ENCODE results near the gene UBAC1.
A peak's percentile ranks its signal among the peaks of the same experiment; 100 is the strongest.

The UBAC1 gene

DNA sequence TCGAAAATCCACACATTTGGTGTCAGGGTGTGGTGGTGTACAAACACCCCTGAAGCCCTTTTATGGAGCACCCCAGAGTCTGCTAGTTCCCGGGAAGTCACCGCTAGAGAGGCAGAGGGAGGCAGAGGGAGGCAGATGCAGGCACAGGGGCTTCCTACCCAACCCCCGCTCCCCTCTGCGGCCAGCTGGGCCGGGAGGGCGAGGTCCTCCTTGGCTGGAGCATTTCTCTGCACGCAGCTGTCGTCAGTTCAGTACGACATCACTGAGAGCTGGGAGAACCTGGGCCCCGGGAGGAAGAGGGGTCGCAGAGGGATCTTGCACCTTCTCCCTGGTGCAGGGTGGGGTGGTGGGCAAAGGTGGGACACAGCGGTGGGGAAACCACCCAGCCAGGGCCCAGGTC is 15.8 kb upstream of the UBAC1 start:
- no peaks in the 10 kb centered on the region for H3K79me1 ChIP-seq (replicated peaks; ENCODE audit: low read length, poor library complexity, severe bottlenecking)
- peak overlapping the region; percentile 83 to 88 for H3K18ac ChIP-seq (ENCODE audit: low read depth in 1 of 2, low read length in 2 of 2)
- peak overlapping the region; percentile 85 for H4K91ac ChIP-seq (ENCODE audit: low read length)
- peak overlapping the region; percentile 29 for H4K8ac ChIP-seq (ENCODE audit: low read length)
- H3K4me2 ChIP-seq (ENCODE audit: low read length, poor library complexity, severe bottlenecking), result no peak overlapping the region
- H3K23ac ChIP-seq (ENCODE audit: low read length in 2 of 2), result no peak overlapping the region
- no peak overlapping the region for H2AK5ac ChIP-seq (ENCODE audit: low read length, severe bottlenecking)
- H3K9me3 ChIP-seq (ENCODE audit: control insufficient read depth, low read length), result no peaks in the 10 kb centered on the region
- H3K9ac ChIP-seq (ENCODE audit: low read length), result no peak overlapping the region
- H3K4me1 ChIP-seq (ENCODE audit: control insufficient read depth, insufficient read depth, low read depth, low read length), result peaks cover 5% of the 10 kb centered on the region
- peak; percentile 71 for DNase-seq
- H3K4me3 ChIP-seq (ENCODE audit: insufficient read depth in 1 of 2, low read depth in 1 of 2, low read length in 2 of 2), result no peak overlapping the region
- WGBS, result 29% methylated on average over 13 of the region's 13 CpGs
- no peak overlapping the region for H2BK5ac ChIP-seq (ENCODE audit: low read depth, low read length, poor library complexity, severe bottlenecking)
- H2BK12ac ChIP-seq (ENCODE audit: low read length in 2 of 2), result peak overlapping the region; percentile 46 to 98
- peaks cover 34 to 57% of the 10 kb centered on the region in 2 experiments for H3K27me3 ChIP-seq (ENCODE audit: control insufficient read depth in 1 of 2, insufficient read depth in 1 of 2, low read length in 2 of 2)
- H2BK15ac ChIP-seq (ENCODE audit: low read depth, poor library complexity, severe bottlenecking), result peak overlapping the region; percentile 96
- H3K36me3 ChIP-seq (ENCODE audit: control insufficient read depth in 1 of 2, insufficient read depth in 2 of 2, low read depth in 1 of 2, low read length in 2 of 2), result no peaks in the 10 kb centered on the region
- H2AFZ ChIP-seq (ENCODE audit: low read depth, low read length), result no peak overlapping the region
- no peak overlapping the region for H3K14ac ChIP-seq (ENCODE audit: low read length in 2 of 2)
- no peak overlapping the region for H3K27ac ChIP-seq (ENCODE audit: low read length, poor library complexity, severe bottlenecking)
- peak overlapping the region; percentile 65 to 87 for H3K4ac ChIP-seq (ENCODE audit: low read depth in 1 of 2, low read length in 2 of 2)
- H2BK120ac ChIP-seq (ENCODE audit: low read depth, low read length), result peak overlapping the region; percentile 89

DNA sequence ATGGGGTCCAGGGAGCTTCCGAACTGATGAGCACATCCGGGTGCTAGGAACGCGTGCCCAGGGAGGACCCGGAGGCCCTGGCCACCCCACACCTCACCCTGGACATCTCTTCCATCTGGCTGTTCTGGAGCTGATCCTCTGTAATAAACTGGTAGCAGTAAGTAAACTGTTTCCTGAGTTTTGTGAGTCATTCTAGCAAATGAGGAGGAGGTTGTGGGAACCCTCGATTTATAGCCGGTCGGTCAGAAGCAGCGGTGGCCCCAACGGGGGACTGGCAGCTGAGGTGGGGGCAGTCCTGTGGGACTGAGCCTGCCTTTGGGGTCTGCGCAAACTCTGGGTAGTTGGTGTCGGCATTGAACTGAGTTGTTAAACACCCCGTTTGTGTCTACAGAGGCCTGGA is 15.4 kb upstream of the UBAC1 start:
- H3K4me1 ChIP-seq (ENCODE audit: control insufficient read depth, insufficient read depth, low read depth, low read length), result peaks cover 5% of the 10 kb centered on the region
- H3K14ac ChIP-seq (ENCODE audit: low read length in 2 of 2), result no peak overlapping the region
- no peak overlapping the region for H2BK5ac ChIP-seq (ENCODE audit: low read depth, low read length, poor library complexity, severe bottlenecking)
- H4K91ac ChIP-seq (ENCODE audit: low read length), result peak overlapping the region; percentile 85
- H3K27ac ChIP-seq (ENCODE audit: low read length, poor library complexity, severe bottlenecking), result no peak overlapping the region
- DNase-seq, result peak; percentile 80
- H3K27me3 ChIP-seq (ENCODE audit: control insufficient read depth in 1 of 2, insufficient read depth in 1 of 2, low read length in 2 of 2), result peaks cover 39 to 61% of the 10 kb centered on the region in 2 experiments
- no peaks in the 10 kb centered on the region for H3K79me1 ChIP-seq (replicated peaks; ENCODE audit: low read length, poor library complexity, severe bottlenecking)
- H3K9ac ChIP-seq (ENCODE audit: low read length), result no peak overlapping the region
- H3K4me3 ChIP-seq (ENCODE audit: insufficient read depth in 1 of 2, low read depth in 1 of 2, low read length in 2 of 2), result no peak overlapping the region
- no peak overlapping the region for H2AFZ ChIP-seq (ENCODE audit: low read depth, low read length)
- H3K9me3 ChIP-seq (ENCODE audit: control insufficient read depth, low read length), result no peaks in the 10 kb centered on the region
- H2AK5ac ChIP-seq (ENCODE audit: low read length, severe bottlenecking), result no peak overlapping the region
- H3K4me2 ChIP-seq (ENCODE audit: low read length, poor library complexity, severe bottlenecking), result no peak overlapping the region
- no peaks in the 10 kb centered on the region for H3K36me3 ChIP-seq (ENCODE audit: control insufficient read depth in 1 of 2, insufficient read depth in 2 of 2, low read depth in 1 of 2, low read length in 2 of 2)
- H3K18ac ChIP-seq (ENCODE audit: low read depth in 1 of 2, low read length in 2 of 2), result peak overlapping the region; percentile 76 to 88
- peak overlapping the region; percentile 20 to 65 for H3K4ac ChIP-seq (ENCODE audit: low read depth in 1 of 2, low read length in 2 of 2)
- H2BK15ac ChIP-seq (ENCODE audit: low read depth, poor library complexity, severe bottlenecking), result peak overlapping the region; percentile 49
- peak overlapping the region; percentile 89 for H2BK120ac ChIP-seq (ENCODE audit: low read depth, low read length)
- peak overlapping the region; percentile 57 to 61 for H2BK12ac ChIP-seq (ENCODE audit: low read length in 2 of 2)
- peak overlapping the region; percentile 29 for H4K8ac ChIP-seq (ENCODE audit: low read length)
- no peak overlapping the region for H3K23ac ChIP-seq (ENCODE audit: low read length in 2 of 2)
- 25% methylated on average over 13 of the region's 13 CpGs for WGBS

DNA sequence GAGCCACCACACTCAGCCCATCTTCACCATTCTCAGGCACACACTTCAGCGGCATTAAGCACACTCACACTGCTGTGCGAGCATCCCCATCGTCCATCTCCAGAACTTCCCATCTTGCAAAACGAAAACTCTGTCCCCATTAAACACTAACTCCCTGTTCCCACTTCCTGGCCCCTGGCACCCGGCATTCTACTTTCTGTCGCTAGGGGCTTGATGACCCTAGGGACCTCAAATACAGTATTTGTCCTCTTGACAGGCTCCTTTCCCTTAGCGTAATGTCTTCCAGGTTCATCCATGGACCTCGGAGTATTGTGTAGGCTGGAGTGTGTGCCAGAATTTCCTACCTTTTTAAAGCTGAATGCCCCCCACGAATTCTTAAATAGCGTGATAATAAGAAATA is 14.7 kb upstream of the UBAC1 start:
- Histone ChIP-seq H3K18ac (ENCODE audit: low read depth in 1 of 2, low read length in 2 of 2) (no peak overlapping the region), H2AK5ac (ENCODE audit: low read length, severe bottlenecking) (no peak overlapping the region), H3K27me3 (ENCODE audit: control insufficient read depth in 1 of 2, insufficient read depth in 1 of 2, low read length in 2 of 2) (peaks cover 44 to 61% of the 10 kb centered on the region in 2 experiments), H2BK12ac (ENCODE audit: low read length in 2 of 2) (no peak overlapping the region), H2BK15ac (ENCODE audit: low read depth, poor library complexity, severe bottlenecking) (no peak overlapping the region), H3K4me1 (ENCODE audit: control insufficient read depth, insufficient read depth, low read depth, low read length) (peaks cover 7% of the 10 kb centered on the region), H2BK5ac (ENCODE audit: low read depth, low read length, poor library complexity, severe bottlenecking) (no peak overlapping the region), H2AFZ (ENCODE audit: low read depth, low read length) (no peak overlapping the region), H2BK120ac (ENCODE audit: low read depth, low read length) (peak overlapping the region; percentile 64), H3K4me3 (ENCODE audit: insufficient read depth in 1 of 2, low read depth in 1 of 2, low read length in 2 of 2) (no peak overlapping the region), H3K23ac (ENCODE audit: low read length in 2 of 2) (no peak overlapping the region), H3K4ac (ENCODE audit: low read depth in 1 of 2, low read length in 2 of 2) (no peak overlapping the region), H4K8ac (ENCODE audit: low read length) (no peak overlapping the region), H4K91ac (ENCODE audit: low read length) (peak overlapping the region; percentile 71), H3K36me3 (ENCODE audit: control insufficient read depth in 1 of 2, insufficient read depth in 2 of 2, low read depth in 1 of 2, low read length in 2 of 2) (no peaks in the 10 kb centered on the region), H3K14ac (ENCODE audit: low read length in 2 of 2) (no peak overlapping the region), H3K9ac (ENCODE audit: low read length) (no peak overlapping the region), H3K27ac (ENCODE audit: low read length, poor library complexity, severe bottlenecking) (no peak overlapping the region), H3K79me1 (replicated peaks; ENCODE audit: low read length, poor library complexity, severe bottlenecking) (no peaks in the 10 kb centered on the region), H3K9me3 (ENCODE audit: control insufficient read depth, low read length) (no peaks in the 10 kb centered on the region), H3K4me2 (ENCODE audit: low read length, poor library complexity, severe bottlenecking) (no peak overlapping the region)
- 92% methylated on average over 8 of the region's 10 CpGs for WGBS
- DNase-seq, result no peak

DNA sequence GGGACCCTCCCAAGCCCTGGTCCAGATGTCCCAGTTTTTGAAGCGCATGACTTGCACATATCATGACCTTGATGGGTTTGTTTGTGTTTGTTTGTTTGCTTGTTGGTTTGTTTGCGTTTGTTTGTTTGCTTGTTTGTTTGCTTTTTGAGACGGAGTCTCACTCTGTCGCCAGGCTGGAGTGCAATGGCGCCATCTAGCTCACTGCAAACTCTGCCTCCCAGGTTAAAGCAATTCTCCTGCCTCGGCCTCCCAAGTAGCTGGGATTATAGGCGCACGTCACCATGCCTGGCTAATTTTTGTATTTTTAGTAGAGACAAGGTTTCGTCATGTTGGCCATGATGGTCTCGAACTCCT is 13.0 kb upstream of the UBAC1 start:
- Histone ChIP-seq H2BK120ac (ENCODE audit: low read depth, low read length) (no peak overlapping the region), H2BK12ac (ENCODE audit: low read length in 2 of 2) (no peak overlapping the region)
- WGBS, result 69% methylated on average over 10 of the region's 10 CpGs

More for the DNA sequence above, 13.0 kb upstream of the UBAC1 start:
- Histone ChIP-seq H3K18ac (ENCODE audit: low read depth in 1 of 2, low read length in 2 of 2) (peak overlapping the region in 1 of 2 experiments; percentile 64), H3K4ac (ENCODE audit: low read depth in 1 of 2, low read length in 2 of 2) (no peak overlapping the region), H3K23ac (ENCODE audit: low read length in 2 of 2) (no peak overlapping the region), H3K36me3 (ENCODE audit: control insufficient read depth in 1 of 2, insufficient read depth in 2 of 2, low read depth in 1 of 2, low read length in 2 of 2) (no peaks in the 10 kb centered on the region), H3K27me3 (ENCODE audit: control insufficient read depth in 1 of 2, insufficient read depth in 1 of 2, low read length in 2 of 2) (peaks cover 51 to 63% of the 10 kb centered on the region in 2 experiments), H3K79me1 (replicated peaks; ENCODE audit: low read length, poor library complexity, severe bottlenecking) (no peaks in the 10 kb centered on the region), H3K14ac (ENCODE audit: low read length in 2 of 2) (no peak overlapping the region), H3K9me3 (ENCODE audit: control insufficient read depth, low read length) (no peaks in the 10 kb centered on the region), H2AK5ac (ENCODE audit: low read length, severe bottlenecking) (no peak overlapping the region), H2BK5ac (ENCODE audit: low read depth, low read length, poor library complexity, severe bottlenecking) (no peak overlapping the region), H3K9ac (ENCODE audit: low read length) (no peak overlapping the region), H4K91ac (ENCODE audit: low read length) (no peak overlapping the region), H3K4me1 (ENCODE audit: control insufficient read depth, insufficient read depth, low read depth, low read length) (peaks cover 12% of the 10 kb centered on the region), H2AFZ (ENCODE audit: low read depth, low read length) (no peak overlapping the region), H3K27ac (ENCODE audit: low read length, poor library complexity, severe bottlenecking) (no peak overlapping the region), H3K4me3 (ENCODE audit: insufficient read depth in 1 of 2, low read depth in 1 of 2, low read length in 2 of 2) (no peak overlapping the region), H3K4me2 (ENCODE audit: low read length, poor library complexity, severe bottlenecking) (no peak overlapping the region), H2BK15ac (ENCODE audit: low read depth, poor library complexity, severe bottlenecking) (no peak overlapping the region), H4K8ac (ENCODE audit: low read length) (no peak overlapping the region)
- DNase-seq, result no peak
